ENCODE data around the gene TMEM255B.

- TF ChIP-seq EP300 (IDR thresholded peaks at IDR 0.05): no peak
- TF ChIP-seq, protein P1, sequence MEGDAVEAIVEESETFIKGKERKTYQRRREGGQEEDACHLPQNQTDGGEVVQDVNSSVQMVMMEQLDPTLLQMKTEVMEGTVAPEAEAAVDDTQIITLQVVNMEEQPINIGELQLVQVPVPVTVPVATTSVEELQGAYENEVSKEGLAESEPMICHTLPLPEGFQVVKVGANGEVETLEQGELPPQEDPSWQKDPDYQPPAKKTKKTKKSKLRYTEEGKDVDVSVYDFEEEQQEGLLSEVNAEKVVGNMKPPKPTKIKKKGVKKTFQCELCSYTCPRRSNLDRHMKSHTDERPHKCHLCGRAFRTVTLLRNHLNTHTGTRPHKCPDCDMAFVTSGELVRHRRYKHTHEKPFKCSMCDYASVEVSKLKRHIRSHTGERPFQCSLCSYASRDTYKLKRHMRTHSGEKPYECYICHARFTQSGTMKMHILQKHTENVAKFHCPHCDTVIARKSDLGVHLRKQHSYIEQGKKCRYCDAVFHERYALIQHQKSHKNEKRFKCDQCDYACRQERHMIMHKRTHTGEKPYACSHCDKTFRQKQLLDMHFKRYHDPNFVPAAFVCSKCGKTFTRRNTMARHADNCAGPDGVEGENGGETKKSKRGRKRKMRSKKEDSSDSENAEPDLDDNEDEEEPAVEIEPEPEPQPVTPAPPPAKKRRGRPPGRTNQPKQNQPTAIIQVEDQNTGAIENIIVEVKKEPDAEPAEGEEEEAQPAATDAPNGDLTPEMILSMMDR (IDR thresholded peaks at IDR 0.05): no peak
Observed at GRCh38 chr13:113796211-113796963, 37.4 kb downstream of the TMEM255B start.

All from upper lobe of left lung (tissue), 4 donors.